Activated CD4-positive, alpha-beta T cell treated with anti-CD3 and anti-CD28 coated beads for 36 hours (primary cell): ENCODE data around the gene OSBPL8. TPM values are rescaled to one million over a fixed set of nuclear protein-coding genes. Genes with fewer than 3 reads are reported as not detected.

Experiments used
- ATAC-seq: fragments of 200-7000 bp; cut with Tn5 transposase; one replicate; pipeline ENCODE4 v1.10.0; 2021; ENCODE audit warnings: mild to moderate bottlenecking, moderate library complexity
- CTCF ChIA-PET: fragments of 350-600 bp; sonication (Branson Sonifier 250); formaldehyde crosslinking; loops from one replicate; lab custom pipeline; 2021; ENCODE audit warnings: antibody characterized with exemption; lab: Charles Lee
- POLR2A ChIA-PET: fragments of 350-600 bp; sonication (Branson Sonifier 250); formaldehyde crosslinking; loops from one replicate; lab custom pipeline; 2021; ENCODE audit warnings: antibody characterized with exemption, inconsistent platforms; lab: Charles Lee
- DNase-seq: peaks from one replicate; pipeline ENCODE4 v3.0.0-alpha.2; 2020
- H3K27ac Mint-ChIP-seq: one replicate; pipeline ENCODE4 v1.8.0; 2021; ENCODE audit warnings: mixed read lengths
- H3K27me3 Mint-ChIP-seq: one replicate; pipeline ENCODE4 v1.8.0; 2021; ENCODE audit warnings: mixed read lengths
- H3K36me3 Mint-ChIP-seq: one replicate; pipeline ENCODE4 v1.8.0; 2021; ENCODE audit warnings: low read depth, mixed read lengths
- H3K4me1 Mint-ChIP-seq: one replicate; pipeline ENCODE4 v1.8.0; 2021; ENCODE audit warnings: mixed read lengths
- H3K4me3 Mint-ChIP-seq: one replicate; pipeline ENCODE4 v1.8.0; 2021; ENCODE audit warnings: mild to moderate bottlenecking, moderate library complexity, mixed read lengths
- H3K9me3 Mint-ChIP-seq: one replicate; pipeline ENCODE4 v1.8.0; 2021; ENCODE audit warnings: low read depth, mixed read lengths
- intact Hi-C, 2 experiments: fragments of 100-400 bp; cut with DNase I in 1 of 2; cut with micrococcal nuclease in 1 of 2; formaldehyde crosslinking; loops; one replicate each; pipeline versions ENCODE4 v1.14.2 to v1.15.1; 2022 to 2024; cut with DNase I, micrococcal nuclease
- total RNA-seq, 2 experiments: library from RNA; stranded (reverse); gene quantifications; one replicate each; pipeline ENCODE4 v1.2.3, GENCODE V29; 2021

The OSBPL8 gene
- total RNA-seq, 2 experiments from 2014 or later = 70.2 to 78.5 TPM

- Mint-ChIP-seq H3K27me3 (no peaks in the 10 kb centered on the region), H3K4me1 (peaks cover 23% of the 10 kb centered on the region), H3K27ac (no peak overlapping the region), H3K4me3 (no peak overlapping the region), H3K9me3 (peaks cover 18% of the 10 kb centered on the region), H3K36me3 (peaks cover 26% of the 10 kb centered on the region)
- no peak for DNase-seq
- intact Hi-C loops = no loop called here
- no peak for ATAC-seq
- POLR2A ChIA-PET = no interaction called here
- CTCF ChIA-PET = interaction anchor here (1.5 to 1.7 kb wide), 3 partner anchors 32 to 73 kb away, joined by 3 to 5 read pairs (median 4); partner anchors contain the start of gene BBS10
Observed at GRCh38 chr12:76422154-76422542, 137.4 kb downstream of the OSBPL8 start.

- DNase-seq (no peak), ATAC-seq (no peak)
- intact Hi-C loops = no loop called here
- CTCF ChIA-PET = interaction anchor here (0.8 to 1.7 kb wide), 4 partner anchors 9 to 72 kb away, joined by 3 to 4 read pairs (median 3); partner anchors contain the start of gene BBS10
- no peak overlapping the region for H3K27ac Mint-ChIP-seq
- H3K27me3 Mint-ChIP-seq = no peaks in the 10 kb centered on the region
- peaks cover 26% of the 10 kb centered on the region for H3K4me1 Mint-ChIP-seq
- no peak overlapping the region for H3K4me3 Mint-ChIP-seq
- POLR2A ChIA-PET = no interaction called here
- H3K36me3 Mint-ChIP-seq = peaks cover 18% of the 10 kb centered on the region
- H3K9me3 Mint-ChIP-seq = peaks cover 11% of the 10 kb centered on the region
Observed at GRCh38 chr12:76421046-76421445, 138.5 kb downstream of the OSBPL8 start.

- intact Hi-C loops = no loop called here
Observed at GRCh38 chr12:76420222-76420621, 139.3 kb downstream of the OSBPL8 start.

GRCh38 chr12:76417116-76417515, 142.5 kb downstream of the OSBPL8 start:
- intact Hi-C loops = no loop called here
- ATAC-seq = no peak

More at GRCh38 chr12:76420222-76420621, 139.3 kb downstream of the OSBPL8 start:
- CTCF ChIA-PET = interaction anchor here (1.4 kb wide), 1 partner anchor 10 kb away, joined by 3 read pairs; no protein-coding TSS in a partner anchor
- DNase-seq (no peak), ATAC-seq (no peak)
- no peaks in the 10 kb centered on the region for H3K27me3 Mint-ChIP-seq
- peaks cover 9% of the 10 kb centered on the region for H3K36me3 Mint-ChIP-seq
- H3K9me3 Mint-ChIP-seq = peaks cover 4% of the 10 kb centered on the region
- POLR2A ChIA-PET = no interaction called here
- H3K4me3 Mint-ChIP-seq = no peak overlapping the region
- H3K4me1 Mint-ChIP-seq = peaks cover 26% of the 10 kb centered on the region
- no peak overlapping the region for H3K27ac Mint-ChIP-seq

GRCh38 chr12:76413121-76413520, 146.4 kb downstream of the OSBPL8 start:
- DNase-seq = no peak
- CTCF ChIA-PET = no interaction called here
- intact Hi-C loops = no loop called here

More at GRCh38 chr12:76417116-76417515, 142.5 kb downstream of the OSBPL8 start:
- Mint-ChIP-seq H3K36me3 (no peaks in the 10 kb centered on the region), H3K27me3 (no peaks in the 10 kb centered on the region), H3K9me3 (no peaks in the 10 kb centered on the region), H3K27ac (no peak overlapping the region), H3K4me1 (peaks cover 13% of the 10 kb centered on the region), H3K4me3 (no peak overlapping the region)
- ChIA-PET CTCF (no interaction called here), POLR2A (no interaction called here)
- DNase-seq = no peak

GRCh38 chr12:76410781-76411180, 148.8 kb downstream of the OSBPL8 start:
- peaks cover 4% of the 10 kb centered on the region for H3K36me3 Mint-ChIP-seq
- H3K4me3 Mint-ChIP-seq = no peak overlapping the region
- ChIA-PET POLR2A (no interaction called here), CTCF (interaction anchor here (1.6 kb wide), 1 partner anchor 29 kb away, joined by 4 read pairs; no protein-coding TSS in a partner anchor)
- H3K27ac Mint-ChIP-seq = no peak overlapping the region
- H3K4me1 Mint-ChIP-seq = peaks cover 2% of the 10 kb centered on the region
- ATAC-seq = no peak
- DNase-seq = no peak
- no peaks in the 10 kb centered on the region for H3K27me3 Mint-ChIP-seq
- no peaks in the 10 kb centered on the region for H3K9me3 Mint-ChIP-seq
- intact Hi-C loops = no loop called here

More at GRCh38 chr12:76413121-76413520, 146.4 kb downstream of the OSBPL8 start:
- H3K4me1 Mint-ChIP-seq = peaks cover 11% of the 10 kb centered on the region
- no peaks in the 10 kb centered on the region for H3K9me3 Mint-ChIP-seq
- H3K27me3 Mint-ChIP-seq = no peaks in the 10 kb centered on the region
- H3K36me3 Mint-ChIP-seq = peaks cover 2% of the 10 kb centered on the region
- POLR2A ChIA-PET = no interaction called here
- H3K4me3 Mint-ChIP-seq = no peak overlapping the region
- no peak overlapping the region for H3K27ac Mint-ChIP-seq
- ATAC-seq = no peak

GRCh38 chr12:76410371-76410770, 149.2 kb downstream of the OSBPL8 start:
- intact Hi-C loops = no loop called here
- no peak for DNase-seq
- Mint-ChIP-seq H3K27me3 (no peaks in the 10 kb centered on the region), H3K4me3 (no peak overlapping the region), H3K9me3 (no peaks in the 10 kb centered on the region), H3K27ac (no peak overlapping the region), H3K4me1 (peaks cover 2% of the 10 kb centered on the region), H3K36me3 (peaks cover 4% of the 10 kb centered on the region)
- no peak for ATAC-seq
- CTCF ChIA-PET = interaction anchor here (0.7 to 1.6 kb wide), 3 partner anchors 16 to 29 kb away, joined by 3 to 4 read pairs (median 3); no protein-coding TSS in a partner anchor
- POLR2A ChIA-PET = no interaction called here

- DNase-seq = no peak
- H3K27me3 Mint-ChIP-seq = no peaks in the 10 kb centered on the region
- no peak overlapping the region for H3K4me3 Mint-ChIP-seq
- CTCF ChIA-PET = interaction anchor here (0.6 to 0.7 kb wide), 3 partner anchors 61 to 963 kb away, joined by 3 read pairs; partner anchors contain the start of gene BBS10
- H3K27ac Mint-ChIP-seq = no peak overlapping the region
- H3K9me3 Mint-ChIP-seq = no peaks in the 10 kb centered on the region
- POLR2A ChIA-PET = no interaction called here
- peaks cover 4% of the 10 kb centered on the region for H3K36me3 Mint-ChIP-seq
- peaks cover 2% of the 10 kb centered on the region for H3K4me1 Mint-ChIP-seq
- intact Hi-C loops = no loop called here
- ATAC-seq = no peak
Observed at GRCh38 chr12:76409074-76409473, 150.5 kb downstream of the OSBPL8 start.

GRCh38 chr12:76407710-76408109, 151.9 kb downstream of the OSBPL8 start:
- intact Hi-C loops = no loop called here
- peaks cover 4% of the 10 kb centered on the region for H3K36me3 Mint-ChIP-seq
- DNase-seq (no peak), ATAC-seq (no peak)
- H3K27ac Mint-ChIP-seq = no peak overlapping the region
- no peaks in the 10 kb centered on the region for H3K27me3 Mint-ChIP-seq
- POLR2A ChIA-PET = no interaction called here
- peaks cover 2% of the 10 kb centered on the region for H3K4me1 Mint-ChIP-seq
- H3K4me3 Mint-ChIP-seq = no peak overlapping the region
- no peaks in the 10 kb centered on the region for H3K9me3 Mint-ChIP-seq
- CTCF ChIA-PET = interaction anchor here (0.6 to 0.8 kb wide), 3 partner anchors 24 to 192 kb away, joined by 3 to 4 read pairs (median 3); no protein-coding TSS in a partner anchor

GRCh38 chr12:76402259-76402658, 157.3 kb downstream of the OSBPL8 start:
- DNase-seq = no peak
- no peak overlapping the region for H3K4me3 Mint-ChIP-seq
- H3K36me3 Mint-ChIP-seq = peaks cover 7% of the 10 kb centered on the region
- intact Hi-C loops = no loop called here
- no peak for ATAC-seq
- H3K27ac Mint-ChIP-seq = no peak overlapping the region
- ChIA-PET POLR2A (no interaction called here), CTCF (no interaction called here)
- H3K27me3 Mint-ChIP-seq = no peaks in the 10 kb centered on the region
- H3K9me3 Mint-ChIP-seq = no peaks in the 10 kb centered on the region
- no peaks in the 10 kb centered on the region for H3K4me1 Mint-ChIP-seq

- ChIA-PET CTCF (interaction anchor here (1.0 to 1.7 kb wide), 3 partner anchors 15 to 209 kb away, joined by 3 to 4 read pairs (median 3); no protein-coding TSS in a partner anchor), POLR2A (no interaction called here)
- peaks cover 6% of the 10 kb centered on the region for H3K36me3 Mint-ChIP-seq
- intact Hi-C loops = no loop called here
- no peak overlapping the region for H3K4me3 Mint-ChIP-seq
- no peaks in the 10 kb centered on the region for H3K4me1 Mint-ChIP-seq
- no peaks in the 10 kb centered on the region for H3K9me3 Mint-ChIP-seq
- no peaks in the 10 kb centered on the region for H3K27me3 Mint-ChIP-seq
- DNase-seq = no peak
- no peak overlapping the region for H3K27ac Mint-ChIP-seq
- ATAC-seq = no peak
Observed at GRCh38 chr12:76400136-76400535, 159.4 kb downstream of the OSBPL8 start.

- Mint-ChIP-seq H3K27me3 (no peaks in the 10 kb centered on the region), H3K4me1 (no peaks in the 10 kb centered on the region), H3K4me3 (no peak overlapping the region), H3K27ac (no peak overlapping the region), H3K9me3 (no peaks in the 10 kb centered on the region), H3K36me3 (peaks cover 6% of the 10 kb centered on the region)
- CTCF ChIA-PET = interaction anchor here (0.8 to 1.7 kb wide), 3 partner anchors 9 to 210 kb away, joined by 3 to 5 read pairs (median 4); no protein-coding TSS in a partner anchor
- intact Hi-C loops = no loop called here
- ATAC-seq (no peak), DNase-seq (no peak)
- POLR2A ChIA-PET = no interaction called here
Observed at GRCh38 chr12:76399040-76399439, 160.5 kb downstream of the OSBPL8 start.
